ENCODE data around the gene DENND4A.

DENND4A gene

GRCh38 chr15:65792138-65792987 lies at the start of gene DENND4A:
Gene DENND4A, minus strand, starts transcription at chr15:65792293. Its CDS starts 35,843 bp downstream, at chr15:65756450.
- peak; percentile 99 for DNase-seq

- DNase-seq: no peak
These were observed 49.2 kb upstream of the DENND4A start for GRCh38 chr15:65841121-65841930.

GRCh38 chr15:65839985-65840384 lies 47.9 kb upstream of the DENND4A start:
- DNase-seq: no peak

GRCh38 chr15:65839354-65839901 lies 47.3 kb upstream of the DENND4A start:
- DNase-seq: no peak

GRCh38 chr15:65837301-65838294 lies 45.5 kb upstream of the DENND4A start:
- no peak for DNase-seq

GRCh38 chr15:65836665-65837064 lies 44.6 kb upstream of the DENND4A start:
- DNase-seq: no peak

GRCh38 chr15:65835447-65835846 lies 43.4 kb upstream of the DENND4A start:
- no peak for DNase-seq

- DNase-seq: no peak
These were observed 42.6 kb upstream of the DENND4A start for GRCh38 chr15:65834603-65835282.

GRCh38 chr15:65833501-65834205 lies 41.6 kb upstream of the DENND4A start:
- DNase-seq: peak; percentile 40

GRCh38 chr15:65832549-65833364 lies 40.7 kb upstream of the DENND4A start:
- DNase-seq: peak; percentile 55

GRCh38 chr15:65829130-65829764 lies 37.2 kb upstream of the DENND4A start:
- DNase-seq: peak; percentile 22

GRCh38 chr15:65828585-65828984 lies 36.5 kb upstream of the DENND4A start:
- no peak for DNase-seq

GRCh38 chr15:65827065-65827464 lies 35.0 kb upstream of the DENND4A start:
- DNase-seq: no peak

- DNase-seq: no peak
These were observed 33.0 kb upstream of the DENND4A start for GRCh38 chr15:65824941-65825544.

GRCh38 chr15:65824031-65824743 lies 32.1 kb upstream of the DENND4A start:
- DNase-seq: peak; percentile 24

GRCh38 chr15:65822316-65822715 lies 30.2 kb upstream of the DENND4A start:
- no peak for DNase-seq

- no peak for DNase-seq
These were observed 29.0 kb upstream of the DENND4A start for GRCh38 chr15:65821070-65821469.

GRCh38 chr15:65819563-65819960 lies 27.5 kb upstream of the DENND4A start:
- no peak for DNase-seq
